IMR-90 (cell line): ENCODE results near the gene SBSN.

Experiments
- CEBPB ChIP-seq: IDR thresholded peaks from 2 replicates; pipeline ENCODE4 v1.6.1; 2012; ENCODE audit warnings: low read depth, low read length, improper control_type of control experiment
- CHD1 ChIP-seq: IDR thresholded peaks from 2 replicates; pipeline ENCODE4 v1.6.1; 2012; ENCODE audit warnings: low read depth, low read length, improper control_type of control experiment
- CTCF ChIP-seq: conservative IDR thresholded peaks from 2 replicates; pipeline ENCODE4 v1.5.1; 2012; ENCODE audit warnings: mild to moderate bottlenecking, low read depth, low read length, improper control_type of control experiment
- ELK1 ChIP-seq: fragments of 150-350 bp; IDR thresholded peaks from 2 replicates; pipeline ENCODE4 v1.6.1; 2016; ENCODE audit warnings: low read depth, mild to moderate bottlenecking, low read length, moderate library complexity, borderline replicate concordance
- MAFK ChIP-seq: IDR thresholded peaks from 2 replicates; pipeline ENCODE4 v1.6.1; 2012; ENCODE audit warnings: low read depth, low read length, improper control_type of control experiment
- MAZ ChIP-seq: IDR thresholded peaks from 2 replicates; pipeline ENCODE4 v1.6.1; 2012; ENCODE audit warnings: low read depth, mild to moderate bottlenecking, low read length, improper control_type of control experiment, moderate library complexity, borderline replicate concordance
- MXI1 ChIP-seq: IDR thresholded peaks from 2 replicates; pipeline ENCODE4 v1.6.1; 2012; ENCODE audit warnings: low read depth, mild to moderate bottlenecking, low read length, moderate library complexity, borderline replicate concordance
- NFE2L2 ChIP-seq: fragments of 150-350 bp; IDR thresholded peaks from 2 replicates; pipeline ENCODE4 v1.6.1; 2016; ENCODE audit warnings: low read depth, mild to moderate bottlenecking, low read length
- POLR2A ChIP-seq: IDR thresholded peaks from 2 replicates; pipeline ENCODE4 v1.6.1; 2012; ENCODE audit warnings: mild to moderate bottlenecking, low read depth, low read length
- RAD21 ChIP-seq: IDR thresholded peaks from 2 replicates; pipeline ENCODE4 v1.6.1; 2012; ENCODE audit warnings: low read length, improper control_type of control experiment
- SMC3 ChIP-seq: fragments of 150-350 bp; IDR thresholded peaks from 2 replicates; pipeline ENCODE4 v1.6.1; 2016; ENCODE audit warnings: low read depth, mild to moderate bottlenecking, antibody characterized with exemption, low read length, moderate library complexity
- TF ChIP-seq, protein P1 (sequence below): fragments of 150-350 bp; IDR thresholded peaks from 2 replicates; pipeline ENCODE4 v1.6.1; 2017; ENCODE audit warnings: mild to moderate bottlenecking, antibody characterized with exemption, low read length, low read depth

DNA sequence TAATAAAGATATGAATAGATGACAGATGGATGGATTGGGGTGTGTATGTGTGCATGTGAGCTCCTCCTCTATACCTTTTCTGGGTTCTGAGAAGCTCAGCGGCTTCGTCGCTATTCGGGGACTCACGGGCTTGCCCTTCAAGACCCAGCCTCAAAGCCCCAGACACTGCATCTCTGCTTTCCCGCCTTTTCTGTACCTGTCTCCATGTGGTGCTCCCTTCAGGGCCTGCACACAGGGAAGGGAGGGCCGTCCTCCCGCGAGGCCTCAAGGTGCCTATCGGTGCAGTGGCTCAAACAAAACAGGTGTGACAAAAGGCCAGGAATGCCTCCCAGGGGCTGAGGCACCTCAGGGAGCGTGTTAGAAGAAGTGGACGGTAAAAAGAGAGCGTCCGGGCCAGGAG, 54.0 kb downstream of the SBSN start:
- TF ChIP-seq CTCF (no peak), POLR2A (no peak), RAD21 (no peak), MAFK (no peak), SMC3 (no peak), CEBPB (no peak), MXI1 (no peak), NFE2L2 (no peak), CHD1 (no peak), ELK1 (no peak), MAZ (no peak)
- TF ChIP-seq, protein P1, sequence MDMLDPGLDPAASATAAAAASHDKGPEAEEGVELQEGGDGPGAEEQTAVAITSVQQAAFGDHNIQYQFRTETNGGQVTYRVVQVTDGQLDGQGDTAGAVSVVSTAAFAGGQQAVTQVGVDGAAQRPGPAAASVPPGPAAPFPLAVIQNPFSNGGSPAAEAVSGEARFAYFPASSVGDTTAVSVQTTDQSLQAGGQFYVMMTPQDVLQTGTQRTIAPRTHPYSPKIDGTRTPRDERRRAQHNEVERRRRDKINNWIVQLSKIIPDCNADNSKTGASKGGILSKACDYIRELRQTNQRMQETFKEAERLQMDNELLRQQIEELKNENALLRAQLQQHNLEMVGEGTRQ, result no peak
